Astrocyte of the spinal cord (primary cell): ENCODE measurements around the gene SMAD3.

ENCODE experiments used
- DNase-seq: peaks from one replicate; pipeline ENCODE4 v3.0.0; 2011; ENCODE audit warnings: low read depth, low spot score
- H3K4me3 ChIP-seq: 2 replicates; pipeline ENCODE4 v1.5.1; 2011; ENCODE audit warnings: low read depth, mild to moderate bottlenecking, low read length, moderate library complexity
- in situ Hi-C: cut with HindIII; loops from 2 replicates; pipeline ENCODE4 v1.10.0; 2017; ENCODE audit warnings: low sequenced_read_pairs
- TF ChIP-seq, protein P1 (sequence below): IDR thresholded peaks from 2 replicates; pipeline ENCODE4 v1.5.1; 2012; ENCODE audit warnings: low read depth, mild to moderate bottlenecking, low read length, inconsistent platforms

The SMAD3 gene

DNA sequence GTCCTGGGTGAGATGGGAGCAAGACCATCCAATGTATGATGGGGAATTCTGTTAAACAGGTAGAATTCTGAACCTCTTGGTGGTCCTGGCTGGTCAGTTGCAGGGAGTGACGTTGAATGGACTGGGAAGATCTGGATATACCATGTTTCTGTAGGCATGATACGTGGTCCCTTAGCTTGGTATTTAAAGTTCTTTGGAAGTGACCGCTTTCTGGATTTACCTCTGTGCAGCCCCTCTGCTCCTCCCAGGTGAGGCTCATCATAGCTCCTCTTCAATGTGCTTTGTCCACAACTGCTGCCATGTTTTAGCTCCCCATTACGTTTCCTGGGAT lies 37.2 kb downstream of the SMAD3 start:
- H3K4me3 ChIP-seq = no peak overlapping the region

DNA sequence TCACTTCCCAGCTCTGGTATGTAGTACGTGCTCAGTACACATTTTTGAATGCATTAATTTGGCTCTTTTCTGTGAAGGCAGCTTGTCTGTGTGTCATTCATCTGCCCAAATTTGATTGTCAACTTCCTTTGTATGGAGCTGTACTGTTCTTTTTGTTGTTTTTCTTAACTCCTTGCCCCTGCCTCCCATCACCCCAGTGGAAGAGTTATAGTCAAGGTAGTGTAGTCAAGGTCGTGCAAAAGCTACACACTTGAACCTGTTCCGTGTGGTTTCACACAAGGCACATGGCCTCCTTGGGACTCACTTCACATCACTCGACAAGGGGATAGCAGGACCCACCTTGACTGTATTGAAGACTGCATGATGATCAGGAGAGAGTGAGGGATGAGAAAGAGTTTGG lies 37.6 kb downstream of the SMAD3 start:
- no peak overlapping the region for H3K4me3 ChIP-seq
- DNase-seq = no peak
- in situ Hi-C loops = no loop called here
- TF ChIP-seq, protein P1, sequence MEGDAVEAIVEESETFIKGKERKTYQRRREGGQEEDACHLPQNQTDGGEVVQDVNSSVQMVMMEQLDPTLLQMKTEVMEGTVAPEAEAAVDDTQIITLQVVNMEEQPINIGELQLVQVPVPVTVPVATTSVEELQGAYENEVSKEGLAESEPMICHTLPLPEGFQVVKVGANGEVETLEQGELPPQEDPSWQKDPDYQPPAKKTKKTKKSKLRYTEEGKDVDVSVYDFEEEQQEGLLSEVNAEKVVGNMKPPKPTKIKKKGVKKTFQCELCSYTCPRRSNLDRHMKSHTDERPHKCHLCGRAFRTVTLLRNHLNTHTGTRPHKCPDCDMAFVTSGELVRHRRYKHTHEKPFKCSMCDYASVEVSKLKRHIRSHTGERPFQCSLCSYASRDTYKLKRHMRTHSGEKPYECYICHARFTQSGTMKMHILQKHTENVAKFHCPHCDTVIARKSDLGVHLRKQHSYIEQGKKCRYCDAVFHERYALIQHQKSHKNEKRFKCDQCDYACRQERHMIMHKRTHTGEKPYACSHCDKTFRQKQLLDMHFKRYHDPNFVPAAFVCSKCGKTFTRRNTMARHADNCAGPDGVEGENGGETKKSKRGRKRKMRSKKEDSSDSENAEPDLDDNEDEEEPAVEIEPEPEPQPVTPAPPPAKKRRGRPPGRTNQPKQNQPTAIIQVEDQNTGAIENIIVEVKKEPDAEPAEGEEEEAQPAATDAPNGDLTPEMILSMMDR = no peak

More for the DNA sequence above, 37.2 kb downstream of the SMAD3 start:
- in situ Hi-C loops = no loop called here
- TF ChIP-seq, protein P1 = no peak
- DNase-seq = no peak

DNA sequence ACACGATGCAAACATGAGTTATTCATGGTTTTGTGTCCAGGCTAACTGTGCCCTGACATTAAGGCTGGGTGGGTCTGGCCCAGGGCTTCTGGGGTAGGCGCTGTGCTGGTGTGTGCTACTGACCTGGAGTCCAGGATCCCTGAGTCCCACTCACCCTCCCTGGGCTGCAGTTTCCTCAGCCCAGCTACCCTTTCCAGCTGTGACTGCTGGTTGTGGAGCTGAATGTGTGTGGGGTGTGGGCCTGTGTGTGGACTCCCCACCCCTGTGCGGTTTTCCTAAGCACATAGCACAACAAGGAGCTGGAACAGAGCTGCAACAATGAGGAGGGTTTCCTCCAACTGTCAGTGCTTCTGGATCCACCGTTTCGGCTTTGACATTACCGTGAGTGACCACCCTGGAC lies 38.0 kb downstream of the SMAD3 start:
- in situ Hi-C loops = no loop called here
- TF ChIP-seq, protein P1 = no peak
- no peak overlapping the region for H3K4me3 ChIP-seq
- DNase-seq = no peak

DNA sequence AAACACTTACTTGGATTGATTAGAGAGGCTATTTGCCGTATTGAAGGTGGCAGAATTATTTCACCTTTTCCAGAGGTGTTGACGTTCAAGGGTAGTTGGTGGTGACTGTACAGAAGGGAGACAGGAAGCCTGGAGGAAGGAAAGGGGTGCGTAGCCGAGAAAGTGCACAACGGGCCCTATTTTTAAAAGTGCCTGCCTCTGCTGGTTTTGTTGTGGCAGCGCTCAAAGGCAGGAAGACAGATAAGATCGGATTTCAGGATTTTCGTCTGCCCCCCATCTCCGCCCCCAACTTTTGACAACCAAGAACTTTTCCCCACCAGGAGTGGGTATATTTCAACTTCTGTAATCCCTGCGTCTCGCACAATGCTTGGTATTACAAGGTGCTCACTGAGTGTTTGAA lies 38.5 kb downstream of the SMAD3 start:
- no peak overlapping the region for H3K4me3 ChIP-seq
- TF ChIP-seq, protein P1 = no peak
- DNase-seq = no peak
- in situ Hi-C loops = no loop called here

DNA sequence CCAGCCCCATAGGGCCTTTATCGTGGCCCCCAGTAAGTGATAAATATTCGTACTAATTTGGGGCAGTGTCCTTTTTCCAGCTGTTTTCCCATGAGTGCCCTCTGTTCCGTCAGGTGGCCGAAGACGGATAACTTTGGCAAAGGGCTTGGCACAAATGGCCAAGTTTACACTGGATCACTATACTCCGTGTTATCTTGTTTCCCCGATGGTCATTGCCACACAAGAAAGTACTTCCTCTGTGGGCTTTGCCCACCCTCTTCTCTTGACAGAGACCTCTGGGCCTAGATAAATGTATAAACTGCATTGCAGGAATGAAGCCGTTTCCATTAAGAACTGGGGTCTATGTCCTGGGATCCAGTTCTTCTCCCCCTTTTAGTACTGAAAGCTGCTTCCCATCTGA lies 39.1 kb downstream of the SMAD3 start:
- in situ Hi-C loops = no loop called here
- TF ChIP-seq, protein P1 = no peak
- H3K4me3 ChIP-seq = no peak overlapping the region
- DNase-seq = no peak

DNA sequence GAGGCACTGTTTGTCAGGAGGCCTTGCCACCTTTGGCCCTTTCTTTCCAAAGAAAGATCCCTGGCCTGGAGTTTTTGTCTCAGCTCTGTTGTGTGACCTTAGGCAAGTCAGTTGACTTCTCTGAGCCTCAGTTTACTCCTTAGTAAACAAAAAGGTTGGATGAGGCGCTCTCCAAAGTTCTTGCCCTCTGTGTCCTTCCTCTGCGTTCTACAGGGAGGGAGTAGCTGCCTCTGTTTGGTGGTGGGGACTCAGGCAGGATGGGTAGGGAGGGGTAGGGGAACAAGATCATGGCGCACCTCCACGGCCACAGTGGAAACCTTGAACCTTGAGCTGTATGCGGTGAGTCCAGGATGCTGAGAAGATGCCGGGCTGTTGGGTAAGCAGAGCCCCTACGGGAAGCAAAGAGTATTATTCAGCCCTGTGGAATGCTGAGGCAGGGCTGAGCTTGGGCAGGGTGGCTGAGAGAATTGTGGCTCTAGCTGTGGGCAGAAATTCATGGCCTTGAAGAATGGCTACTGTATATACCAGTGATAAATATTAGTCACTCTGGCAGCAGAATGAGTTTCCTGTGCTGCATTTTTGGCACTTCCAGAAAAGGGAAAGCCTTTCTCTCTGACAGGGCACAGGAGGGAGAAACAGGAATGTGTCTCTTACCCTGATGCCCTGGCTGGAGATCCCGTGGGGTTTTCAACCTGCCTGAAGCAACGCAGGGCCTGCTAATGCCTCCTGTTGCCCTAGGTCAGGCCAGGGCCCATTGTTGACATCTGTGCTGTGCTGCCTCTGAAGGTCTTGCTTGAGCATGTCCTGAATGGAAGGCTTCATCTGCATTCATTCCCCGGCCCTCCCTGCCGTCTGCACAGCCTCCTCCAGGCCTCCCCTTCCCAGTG lies 39.9 kb downstream of the SMAD3 start:
- in situ Hi-C loops = no loop called here

More for the DNA sequence above, 39.9 kb downstream of the SMAD3 start:
- peak; percentile 98 for DNase-seq
- no peak overlapping the region for H3K4me3 ChIP-seq
- TF ChIP-seq, protein P1 = no peak
